ENCODE results near the gene UNC13A. TPM values are rescaled to one million over a fixed set of nuclear protein-coding genes. Genes with fewer than 3 reads are reported as not detected.

UNC13A gene
- total and polyA plus RNA-seq, 2 of the 13 experiments (the other 11 are each of a cell fraction or from before 2014, with no cell fraction given): 0.11 to 0.45 TPM

- DNase-seq (ENCODE audit: low spot score): no peak
- FAIRE-seq: no peak
- no peak for ATAC-seq
- Histone ChIP-seq H2AFZ (ENCODE audit: low read length) (no peak overlapping the region), H4K20me1 (ENCODE audit: insufficient read depth, low read length) (no peaks in the 10 kb centered on the region), H3K4me3 (replicated peaks in 1 of 3; ENCODE audit: insufficient read depth in 1 of 3, low read depth in 2 of 3, low read length in 3 of 3) (no peak overlapping the region), H3K4me1 (ENCODE audit: insufficient read depth, low read length) (no peaks in the 10 kb centered on the region), H3K36me3 (replicated peaks in 1 of 2; ENCODE audit: control insufficient read depth in 1 of 2, insufficient read depth in 2 of 2, low read length in 2 of 2) (no peaks in the 10 kb centered on the region), H3K9ac (ENCODE audit: insufficient read depth, low read depth, low read length) (no peak overlapping the region), H3K9me3 (ENCODE audit: low read length) (no peaks in the 10 kb centered on the region), H3K79me2 (ENCODE audit: insufficient read depth, low read length) (no peaks in the 10 kb centered on the region), H3K27ac (ENCODE audit: extremely low read length, insufficient read depth, low read length) (no peak overlapping the region), H3K27me3 (ENCODE audit: control insufficient read depth in 1 of 2, insufficient read depth in 2 of 2, low read length in 2 of 2) (peaks cover 1 to 26% of the 10 kb centered on the region in 2 experiments), H3K4me2 (ENCODE audit: low read depth, low read length) (no peak overlapping the region)
- POLR2A ChIA-PET: no interaction called here
- BruUV-seq (replicated peaks): no TSS peak
- CTCF ChIA-PET (ENCODE audit: low intra/inter-chr PET ratio, low total read pairs): no interaction called here
- WGBS (ENCODE audit: low lambda C conversion rate): 22% methylated on average over 2 of the region's 2 CpGs
- intact Hi-C loops (cut with micrococcal nuclease; ENCODE audit: unreplicated experiment): no loop called here
- no peak for TF ChIP-seq ZNF362 (CRISPR knock-in tag; IDR thresholded peaks at IDR 0.05; ENCODE audit: borderline replicate concordance)
- TF ChIP-seq KLF16 (CRISPR knock-in tag; IDR thresholded peaks at IDR 0.05): no peak
- TF ChIP-seq SMAD1 (CRISPR knock-in tag; IDR thresholded peaks at IDR 0.05; ENCODE audit: borderline replicate concordance, low read depth): no peak
- no peak for TF ChIP-seq HNRNPUL1 (IDR thresholded peaks at IDR 0.05; ENCODE audit: low read depth, low read length)
- TF ChIP-seq, protein P1, sequence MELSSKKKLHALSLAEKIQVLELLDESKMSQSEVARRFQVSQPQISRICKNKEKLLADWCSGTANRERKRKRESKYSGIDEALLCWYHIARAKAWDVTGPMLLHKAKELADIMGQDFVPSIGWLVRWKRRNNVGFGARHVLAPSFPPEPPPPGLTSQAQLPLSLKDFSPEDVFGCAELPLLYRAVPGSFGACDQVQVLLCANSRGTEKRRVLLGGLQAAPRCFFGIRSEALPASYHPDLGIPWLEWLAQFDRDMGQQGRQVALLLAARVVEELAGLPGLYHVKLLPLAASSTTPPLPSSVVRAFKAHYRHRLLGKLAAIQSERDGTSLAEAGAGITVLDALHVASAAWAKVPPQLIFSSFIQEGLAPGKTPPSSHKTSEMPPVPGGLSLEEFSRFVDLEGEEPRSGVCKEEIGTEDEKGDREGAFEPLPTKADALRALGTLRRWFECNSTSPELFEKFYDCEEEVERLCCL (CRISPR knock-in tag; IDR thresholded peaks at IDR 0.05; ENCODE audit: borderline replicate concordance): no peak
- TF ChIP-seq ZNF207 (IDR thresholded peaks at IDR 0.05; ENCODE audit: borderline replicate concordance): no peak
- TF ChIP-seq ZNF850 (CRISPR knock-in tag; conservative IDR thresholded peaks at IDR 0.05): no peak
- in situ Hi-C loops (cut with HindIII; ENCODE audit: extremely low pct_ligation_motif_present, low pct_unique_long_range_greater_than_20kb): no loop called here
Observed at GRCh38 chr19:17695198-17695597, 7.0 kb upstream of the UNC13A start.

Data from HepG2 (cell line).